Mesenchymal stem cell (in vitro differentiated cells and primary cell): ENCODE results near the gene CYB561A3.

Experiments used
- DNase-seq: peaks from one replicate; pipeline ENCODE4 v3.0.0-alpha.2; 2013
- H2AFZ ChIP-seq: one replicate; pipeline ENCODE4 v1.6.1; 2013; ENCODE audit warnings: low read depth, mild to moderate bottlenecking, control low read depth, inconsistent platforms, low read length, moderate library complexity
- H2AK5ac ChIP-seq: 2 replicates; pipeline ENCODE4 v1.6.1; 2013; ENCODE audit warnings: low read length, moderate library complexity, mild to moderate bottlenecking, inconsistent platforms; ENCODE audit not compliant: severe bottlenecking
- H2BK120ac ChIP-seq: one replicate; pipeline ENCODE4 v1.6.1; 2013; ENCODE audit warnings: low read depth, mild to moderate bottlenecking, inconsistent platforms, low read length, moderate library complexity
- H2BK12ac ChIP-seq, 2 experiments: one replicate each; pipeline ENCODE4 v1.6.1; 2013; ENCODE audit warnings: inconsistent platforms in 2 of 2, low read length in 2 of 2, mild to moderate bottlenecking in 2 of 2, moderate library complexity in 2 of 2, control low read depth in 1 of 2
- H2BK15ac ChIP-seq: one replicate; pipeline ENCODE4 v1.6.1; 2013; ENCODE audit warnings: mild to moderate bottlenecking, low read depth, inconsistent platforms; ENCODE audit not compliant: poor library complexity, severe bottlenecking
- H2BK5ac ChIP-seq: 2 replicates; pipeline ENCODE4 v1.6.1; 2013; ENCODE audit warnings: low read depth, mild to moderate bottlenecking, low read length, control low read depth, inconsistent platforms; ENCODE audit not compliant: poor library complexity, severe bottlenecking
- H3K14ac ChIP-seq, 2 experiments: one replicate each; pipeline ENCODE4 v1.6.1; 2013; ENCODE audit warnings: inconsistent platforms in 2 of 2, low read length in 2 of 2, control low read depth in 1 of 2, mild to moderate bottlenecking in 1 of 2, moderate library complexity in 1 of 2
- H3K18ac ChIP-seq, 2 experiments: one replicate each; pipeline ENCODE4 v1.6.1; 2013; ENCODE audit warnings: inconsistent platforms in 2 of 2, low read length in 2 of 2, control low read depth in 1 of 2, low read depth in 1 of 2, mild to moderate bottlenecking in 1 of 2
- H3K23ac ChIP-seq, 2 experiments: one replicate each; pipeline ENCODE4 v1.6.1; 2013; ENCODE audit warnings: inconsistent platforms in 2 of 2, low read length in 2 of 2, mild to moderate bottlenecking in 2 of 2, moderate library complexity in 2 of 2, control low read depth in 1 of 2
- H3K27ac ChIP-seq: 2 replicates; pipeline ENCODE4 v1.5.1; 2013; ENCODE audit warnings: mild to moderate bottlenecking, moderate library complexity, low read length, control low read depth, inconsistent platforms; ENCODE audit not compliant: poor library complexity, severe bottlenecking
- H3K27me3 ChIP-seq, 2 experiments: 2 replicates each; pipeline versions ENCODE4 v1.6.1 to v1.7.0; 2013; ENCODE audit warnings: low read length in 2 of 2, mild to moderate bottlenecking in 2 of 2, moderate library complexity in 2 of 2, control low read depth in 1 of 2, inconsistent platforms in 1 of 2; ENCODE audit not compliant: control insufficient read depth in 1 of 2, insufficient read depth in 1 of 2
- H3K36me3 ChIP-seq, 2 experiments: 2 replicates each; pipeline versions ENCODE4 v1.6.1 to v1.7.0; 2013; ENCODE audit warnings: low read length in 2 of 2, control low read depth in 1 of 2, inconsistent platforms in 1 of 2, low read depth in 1 of 2, mild to moderate bottlenecking in 1 of 2; ENCODE audit not compliant: insufficient read depth in 2 of 2, control insufficient read depth in 1 of 2
- H3K4ac ChIP-seq, 2 experiments: one replicate each; pipeline ENCODE4 v1.6.1; 2013; ENCODE audit warnings: inconsistent platforms in 2 of 2, low read length in 2 of 2, mild to moderate bottlenecking in 2 of 2, moderate library complexity in 2 of 2, control low read depth in 1 of 2, low read depth in 1 of 2
- H3K4me1 ChIP-seq: 2 replicates; pipeline ENCODE4 v1.6.1; 2013; ENCODE audit warnings: low read depth, low read length, control low read depth; ENCODE audit not compliant: control insufficient read depth, insufficient read depth
- H3K4me2 ChIP-seq: 2 replicates; pipeline ENCODE4 v1.6.1; 2013; ENCODE audit warnings: low read length, mild to moderate bottlenecking, inconsistent platforms; ENCODE audit not compliant: poor library complexity, severe bottlenecking
- H3K4me3 ChIP-seq, 2 experiments: 2 replicates each; pipeline versions ENCODE4 v1.5.1 to v1.7.0; 2013; ENCODE audit warnings: low read length in 2 of 2, mild to moderate bottlenecking in 2 of 2, control low read depth in 1 of 2, low read depth in 1 of 2; ENCODE audit not compliant: insufficient read depth in 1 of 2
- H3K79me1 ChIP-seq: replicated peaks from 2 replicates; pipeline ENCODE4 v1.6.1; 2013; ENCODE audit warnings: mild to moderate bottlenecking, control low read depth, low read length, inconsistent platforms; ENCODE audit not compliant: poor library complexity, severe bottlenecking
- H3K9ac ChIP-seq: 2 replicates; pipeline ENCODE4 v1.7.0; 2013; ENCODE audit warnings: mild to moderate bottlenecking, low read length, moderate library complexity
- H3K9me3 ChIP-seq: 2 replicates; pipeline ENCODE4 v1.7.0; 2013; ENCODE audit warnings: mild to moderate bottlenecking, low read length; ENCODE audit not compliant: control insufficient read depth
- H4K8ac ChIP-seq: one replicate; pipeline ENCODE4 v1.6.1; 2013; ENCODE audit warnings: inconsistent platforms, mild to moderate bottlenecking, low read length, moderate library complexity
- H4K91ac ChIP-seq: one replicate; pipeline ENCODE4 v1.6.1; 2013; ENCODE audit warnings: mild to moderate bottlenecking, low read length, inconsistent platforms
- WGBS: methylation state at CpG from one replicate; pipeline ENCODE4 v1.1.7; 2013; ENCODE audit warnings: mixed read lengths; 5-methylcytosine and 5-hydroxymethylcytosine counted together

The CYB561A3 gene

DNA sequence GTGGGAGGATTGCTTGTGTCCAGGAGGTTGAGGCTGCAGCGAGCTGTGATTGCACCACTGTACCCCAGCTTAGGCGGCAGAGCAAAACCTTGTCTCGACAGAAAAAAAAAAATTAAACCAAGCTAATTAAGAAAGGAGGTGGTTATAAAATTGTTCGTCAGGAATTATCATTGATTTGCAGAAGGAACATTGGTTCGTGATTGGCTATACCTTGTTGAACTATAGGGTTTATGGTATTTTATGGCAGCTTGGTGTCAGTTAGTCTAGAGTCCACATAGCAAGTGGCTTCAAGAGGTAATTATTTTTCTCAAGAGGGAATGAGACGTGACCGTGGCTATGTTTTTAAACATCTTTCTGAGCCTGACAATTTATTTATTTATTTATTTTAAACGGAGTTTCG is 19.2 kb upstream of the CYB561A3 start:
- Histone ChIP-seq H2BK15ac (no peak overlapping the region), H3K4ac (no peak overlapping the region), H3K36me3 (peaks cover 7 to 11% of the 10 kb centered on the region in 2 experiments), H3K14ac (no peak overlapping the region), H3K4me2 (no peak overlapping the region), H2BK12ac (no peak overlapping the region), H4K91ac (no peak overlapping the region), H3K27me3 (no peaks in the 10 kb centered on the region), H2AFZ (no peak overlapping the region), H3K79me1 (no peaks in the 10 kb centered on the region), H3K9me3 (no peaks in the 10 kb centered on the region), H3K23ac (no peak overlapping the region), H3K4me3 (no peak overlapping the region), H2BK5ac (no peak overlapping the region), H4K8ac (no peak overlapping the region), H3K9ac (no peak overlapping the region), H3K18ac (no peak overlapping the region), H2AK5ac (no peak overlapping the region), H3K4me1 (peaks cover 6% of the 10 kb centered on the region), H3K27ac (no peak overlapping the region), H2BK120ac (no peak overlapping the region)
- WGBS: 96% methylated on average over 7 of the region's 9 CpGs
- DNase-seq: no peak

DNA sequence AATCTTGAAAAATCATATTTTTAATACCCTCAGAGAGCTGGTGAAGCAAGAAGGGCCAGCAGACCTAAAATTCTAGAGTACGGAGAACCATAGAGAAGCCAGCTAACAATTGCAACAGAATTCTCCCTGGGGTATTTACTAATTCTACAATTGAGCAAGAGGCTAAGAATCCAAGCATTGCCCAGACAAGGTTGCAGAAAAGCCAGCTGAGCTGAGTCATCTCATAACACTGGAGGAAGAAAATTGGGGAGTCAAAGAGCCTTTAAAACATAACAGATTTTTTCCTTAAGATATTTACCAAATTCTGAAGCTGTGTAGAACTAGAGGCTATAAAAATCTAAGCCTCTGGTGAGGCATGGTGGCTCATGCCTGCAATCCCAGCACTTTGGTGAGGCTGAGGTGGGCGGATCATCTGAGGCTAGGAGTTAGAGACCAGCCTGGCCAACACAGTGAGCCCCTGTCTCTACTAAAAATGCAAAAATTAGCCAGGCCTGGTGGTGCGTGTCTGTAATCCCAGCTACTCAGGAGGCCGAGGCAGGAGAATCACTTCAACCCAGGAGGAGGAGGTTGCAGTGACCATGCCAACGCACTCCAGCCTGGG is 17.1 kb upstream of the CYB561A3 start:
- H3K14ac ChIP-seq: no peak overlapping the region
- no peak overlapping the region for H3K4ac ChIP-seq
- WGBS: 62% methylated on average over 4 of the region's 5 CpGs
- H2BK120ac ChIP-seq: peak overlapping the region; percentile 27
- no peak overlapping the region for H3K4me3 ChIP-seq
- no peak overlapping the region for H4K91ac ChIP-seq
- H3K4me1 ChIP-seq: peaks cover 5% of the 10 kb centered on the region
- H2AFZ ChIP-seq: no peak overlapping the region
- H3K27me3 ChIP-seq: no peaks in the 10 kb centered on the region
- DNase-seq: peak; percentile 94
- H3K23ac ChIP-seq: no peak overlapping the region
- H2BK15ac ChIP-seq: no peak overlapping the region
- peaks cover 3% of the 10 kb centered on the region for H3K9me3 ChIP-seq
- no peak overlapping the region for H2AK5ac ChIP-seq
- peak overlapping the region; percentile 12 for H4K8ac ChIP-seq
- peak overlapping the region; percentile 65 for H3K9ac ChIP-seq
- no peak overlapping the region for H3K4me2 ChIP-seq
- H3K27ac ChIP-seq: peak overlapping the region; percentile 84
- H2BK12ac ChIP-seq: peak overlapping the region; percentile 65 to 82
- H3K79me1 ChIP-seq: no peaks in the 10 kb centered on the region
- peaks cover 8 to 29% of the 10 kb centered on the region in 2 experiments for H3K36me3 ChIP-seq
- H2BK5ac ChIP-seq: no peak overlapping the region
- H3K18ac ChIP-seq: peak overlapping the region; percentile 62 to 71

DNA sequence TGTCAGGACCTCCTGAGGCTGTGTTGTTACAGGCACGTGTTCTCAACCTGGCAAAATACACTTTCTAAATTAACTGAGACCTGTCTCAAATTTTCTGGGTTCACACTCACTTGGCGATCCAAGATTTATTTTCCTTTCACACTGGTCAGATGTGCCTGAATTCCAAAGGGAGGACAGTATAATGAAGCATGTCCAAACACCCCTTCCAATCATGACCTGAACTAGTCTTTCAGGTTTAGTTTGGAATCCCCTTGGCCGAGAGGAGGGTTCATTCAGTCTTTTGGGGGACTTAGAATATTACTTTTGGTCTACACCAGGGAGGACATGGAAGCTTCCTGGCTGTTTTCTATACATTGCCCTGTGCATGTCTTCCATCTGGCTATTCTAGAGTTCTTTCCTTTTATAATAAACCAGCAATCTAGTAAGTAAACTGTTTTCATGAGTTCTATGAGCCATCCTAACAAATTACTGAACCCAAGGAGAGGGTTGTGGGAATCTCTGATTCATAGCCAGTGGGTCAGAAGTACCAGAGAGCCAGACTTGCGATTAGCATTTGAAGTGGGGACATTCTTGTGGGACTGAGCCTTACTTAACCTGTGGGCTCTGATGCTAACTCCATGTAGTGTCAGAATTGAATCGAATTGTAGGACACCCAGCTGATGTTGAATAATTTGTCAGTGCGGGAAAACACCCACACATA is 15.9 kb upstream of the CYB561A3 start:
- H2BK120ac ChIP-seq: no peak overlapping the region
- 77% methylated on average over 4 of the region's 6 CpGs for WGBS

DNA sequence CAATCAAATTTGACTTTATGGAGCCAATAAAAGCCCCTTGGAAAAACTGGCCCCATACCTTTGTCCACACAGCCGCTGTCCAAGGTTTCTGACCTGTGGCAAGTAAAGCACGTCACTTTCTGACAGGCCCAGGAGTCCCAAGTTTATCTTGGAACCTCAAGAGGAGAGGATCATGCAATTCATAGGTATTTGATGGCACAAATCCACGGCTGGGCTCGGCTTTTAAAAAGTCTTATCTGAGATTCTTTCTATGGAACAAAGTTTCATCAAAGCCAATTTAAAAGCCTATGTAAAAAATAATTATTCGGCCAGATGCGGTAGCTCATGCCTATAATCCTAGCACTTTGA is 14.1 kb upstream of the CYB561A3 start:
- no peak overlapping the region for H3K4ac ChIP-seq
- no peak overlapping the region for H2BK12ac ChIP-seq
- H4K91ac ChIP-seq: no peak overlapping the region
- H2AK5ac ChIP-seq: no peak overlapping the region
- H3K79me1 ChIP-seq: peaks cover 2% of the 10 kb centered on the region
- H3K27me3 ChIP-seq: no peaks in the 10 kb centered on the region
- H2BK5ac ChIP-seq: no peak overlapping the region
- 97% methylated on average over 6 of the region's 6 CpGs for WGBS
- no peak overlapping the region for H2BK120ac ChIP-seq
- H3K27ac ChIP-seq: no peak overlapping the region
- no peak for DNase-seq
- H3K36me3 ChIP-seq: peaks cover 11 to 42% of the 10 kb centered on the region in 2 experiments
- no peak overlapping the region for H2BK15ac ChIP-seq
- no peak overlapping the region for H3K9ac ChIP-seq
- H3K4me2 ChIP-seq: no peak overlapping the region
- no peak overlapping the region for H2AFZ ChIP-seq
- H3K23ac ChIP-seq: no peak overlapping the region
- H3K14ac ChIP-seq: no peak overlapping the region
- no peak overlapping the region for H4K8ac ChIP-seq
- no peak overlapping the region for H3K18ac ChIP-seq
- H3K4me1 ChIP-seq: peaks cover 5% of the 10 kb centered on the region
- no peak overlapping the region for H3K4me3 ChIP-seq
- peaks cover 3% of the 10 kb centered on the region for H3K9me3 ChIP-seq

More for the DNA sequence above, 15.9 kb upstream of the CYB561A3 start:
- no peak overlapping the region for H3K4me2 ChIP-seq
- no peak overlapping the region for H2AFZ ChIP-seq
- no peak overlapping the region for H2BK5ac ChIP-seq
- H3K4me1 ChIP-seq: peaks cover 5% of the 10 kb centered on the region
- H3K27me3 ChIP-seq: no peaks in the 10 kb centered on the region
- no peak overlapping the region for H3K4ac ChIP-seq
- peak overlapping the region in 1 of 2 experiments; percentile 2 for H3K18ac ChIP-seq
- DNase-seq: peak; percentile 78
- H4K8ac ChIP-seq: no peak overlapping the region
- peaks cover 6 to 35% of the 10 kb centered on the region in 2 experiments for H3K36me3 ChIP-seq
- no peak overlapping the region for H3K23ac ChIP-seq
- peaks cover 3% of the 10 kb centered on the region for H3K9me3 ChIP-seq
- no peak overlapping the region for H3K14ac ChIP-seq
- no peak overlapping the region for H3K4me3 ChIP-seq
- peak overlapping the region; percentile 8 for H3K27ac ChIP-seq
- H2BK15ac ChIP-seq: no peak overlapping the region
- peak overlapping the region; percentile 8 for H3K9ac ChIP-seq
- H4K91ac ChIP-seq: no peak overlapping the region
- no peak overlapping the region for H2BK12ac ChIP-seq
- peaks cover 1% of the 10 kb centered on the region for H3K79me1 ChIP-seq
- H2AK5ac ChIP-seq: peak overlapping the region; percentile 9
